SKM-1 treated with dmso at 0.1 percent for 144 hours (cell line): Measurements from ENCODE around the gene KIRREL3.

ENCODE experiments used
- DNase-seq: peaks from one replicate; lab custom pipeline; 2025; ENCODE audit not compliant: unreplicated experiment; lab: John Stamatoyannopoulos, UW

The KIRREL3 gene

DNA sequence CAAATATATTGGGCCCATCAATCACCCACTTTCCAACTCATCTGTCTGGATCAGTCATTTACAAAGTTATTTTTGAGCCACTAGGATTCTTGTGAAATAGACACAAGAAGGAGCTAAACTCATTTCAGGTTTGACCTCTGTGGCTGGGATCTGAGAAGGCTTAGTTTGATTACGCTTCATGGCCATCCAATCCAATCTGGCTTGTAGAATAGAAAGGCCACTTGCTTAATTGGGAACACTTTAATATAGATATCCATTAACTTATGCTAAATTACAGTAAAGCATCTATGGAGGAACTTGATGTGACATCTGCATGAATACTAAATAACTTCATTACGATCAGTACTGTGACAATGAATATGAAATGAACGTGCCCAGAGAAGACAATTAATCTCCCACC, 360.9 kb downstream of the KIRREL3 start:
- no peak for DNase-seq

DNA sequence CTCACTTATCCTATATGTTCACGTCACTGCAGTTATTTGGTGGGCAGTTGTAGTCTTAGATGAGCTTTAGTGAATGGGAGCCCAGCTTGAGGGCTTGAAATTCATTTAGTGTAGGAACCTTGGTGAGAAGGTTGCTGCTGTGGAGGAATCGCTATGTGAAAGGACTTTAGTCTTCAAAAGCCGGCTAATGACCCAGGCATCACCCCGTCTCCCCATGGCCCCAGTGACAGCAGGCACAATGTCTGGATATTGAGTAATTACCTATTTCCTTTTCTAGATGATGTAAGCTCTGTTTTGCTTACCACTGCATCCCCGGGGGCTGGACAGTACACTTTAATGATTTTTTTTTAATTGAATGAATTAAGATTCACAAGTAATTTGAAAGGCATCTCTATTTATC, 361.9 kb downstream of the KIRREL3 start:
- DNase-seq, result no peak

DNA sequence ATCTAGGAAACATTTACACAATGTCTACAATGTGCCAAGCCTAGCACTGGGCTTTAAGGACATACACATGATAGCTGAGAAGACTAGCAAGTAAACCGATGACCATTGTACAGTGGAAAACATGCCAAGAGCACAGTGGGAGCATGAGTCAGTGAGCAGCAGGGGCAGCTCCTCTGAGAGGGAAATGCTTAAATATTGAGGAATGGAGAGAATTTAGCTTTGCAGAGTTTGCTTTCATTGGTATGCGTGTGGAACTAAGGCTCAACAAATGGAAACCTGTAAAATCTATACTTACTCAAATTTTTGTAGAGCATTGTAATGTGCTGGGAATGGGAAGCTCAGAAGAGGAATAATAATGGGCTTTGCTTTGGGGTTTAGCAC, 362.8 kb downstream of the KIRREL3 start:
- no peak for DNase-seq

DNA sequence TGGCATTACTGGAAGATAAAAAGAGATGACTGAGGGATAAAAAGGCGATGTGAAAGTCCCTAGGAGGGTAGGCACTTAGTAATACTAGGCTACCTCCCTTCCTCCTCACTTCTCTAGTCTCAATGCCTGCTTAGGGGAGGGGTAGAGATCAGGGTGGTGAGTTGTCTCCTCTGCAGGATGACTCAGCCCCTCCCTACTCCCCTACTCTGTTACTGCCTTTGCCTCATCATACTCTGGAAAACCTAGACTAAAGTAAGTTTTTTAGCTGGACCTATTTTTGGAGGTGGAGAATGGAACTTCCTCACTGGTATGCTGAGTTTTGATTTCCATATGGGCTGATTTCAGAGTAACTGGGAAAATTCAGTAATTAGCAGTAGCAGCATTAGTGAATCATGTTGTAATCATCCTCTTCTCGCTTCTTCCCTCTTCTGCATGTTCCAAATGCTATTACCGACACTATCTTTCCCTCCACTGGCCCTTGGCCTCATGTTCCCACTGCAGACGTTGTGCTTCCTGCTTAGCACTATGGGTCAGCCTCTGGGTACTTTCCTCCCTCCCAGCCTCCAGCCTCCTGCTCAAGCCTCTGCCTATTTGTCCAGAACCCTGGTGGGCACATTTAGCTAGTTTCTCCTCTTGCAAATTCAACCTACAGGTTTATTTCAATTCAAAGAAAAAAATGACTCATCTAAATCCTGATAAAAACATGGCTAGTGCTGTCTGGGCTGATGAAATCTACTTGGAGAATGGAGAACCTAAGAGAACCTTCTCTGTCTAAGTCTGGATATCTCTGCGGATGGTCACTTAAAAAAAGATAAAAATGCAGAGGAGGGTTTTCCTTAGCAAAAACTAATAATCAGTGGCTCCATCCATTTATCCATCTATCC, 363.4 kb downstream of the KIRREL3 start:
- DNase-seq, result peak; percentile 4

DNA sequence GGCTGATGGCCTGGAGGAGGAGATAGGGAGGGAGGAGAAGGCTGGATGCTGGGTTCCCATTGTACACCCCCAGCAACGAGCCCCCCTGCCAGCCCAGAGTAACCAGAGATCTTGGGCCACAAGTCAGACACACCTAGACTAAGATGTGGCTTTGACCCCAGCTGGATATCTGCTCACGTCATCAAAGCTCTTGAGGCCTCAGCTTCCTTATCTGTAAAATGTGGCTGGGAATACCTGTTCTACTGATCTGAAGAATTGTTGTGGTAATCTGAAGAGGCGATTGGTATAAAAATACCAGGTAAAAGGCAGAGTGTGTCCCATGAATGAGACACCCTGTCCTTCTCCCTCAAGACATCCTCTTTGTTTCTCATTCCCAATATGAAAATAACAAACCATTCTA, 365.1 kb downstream of the KIRREL3 start:
- DNase-seq, result no peak

DNA sequence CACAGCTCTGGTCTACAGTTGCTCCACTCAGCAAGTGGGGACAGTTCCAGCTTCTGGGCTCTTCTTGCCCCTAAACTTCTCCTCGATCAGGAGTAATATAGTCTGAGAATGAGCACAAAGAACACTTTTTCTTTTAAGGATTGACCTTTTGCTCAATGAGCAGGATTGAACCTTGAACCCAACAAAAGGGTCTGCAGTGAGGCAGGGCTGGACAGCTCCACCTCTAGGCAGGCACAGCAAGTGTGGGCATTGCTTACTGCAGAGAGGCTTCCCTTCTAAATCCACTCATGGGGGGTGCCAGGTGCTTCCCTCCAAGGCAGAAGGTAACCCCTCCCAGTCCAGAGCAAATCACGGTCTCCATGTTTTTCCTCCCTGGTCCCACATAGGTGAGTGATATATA, 365.6 kb downstream of the KIRREL3 start:
- no peak for DNase-seq

DNA sequence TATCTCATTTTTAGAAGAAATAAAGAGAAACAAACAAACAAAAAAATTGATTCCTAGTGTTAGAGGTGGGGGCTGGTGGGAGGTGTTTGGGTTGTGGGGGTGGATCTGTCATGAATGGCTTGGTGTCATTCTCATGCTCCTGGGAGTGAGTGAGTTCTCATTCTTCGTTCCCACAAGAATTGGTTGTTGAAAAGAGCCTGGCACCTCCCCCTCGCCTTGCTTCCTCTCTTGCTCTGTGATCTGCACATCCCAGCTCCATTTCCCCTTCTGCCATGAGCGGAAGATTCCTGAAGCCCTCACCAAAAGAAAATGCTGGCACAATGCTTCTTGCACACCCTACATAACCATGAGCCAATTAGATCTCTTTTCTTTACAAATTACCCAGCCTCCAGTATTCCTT, 367.2 kb downstream of the KIRREL3 start:
- DNase-seq, result no peak

DNA sequence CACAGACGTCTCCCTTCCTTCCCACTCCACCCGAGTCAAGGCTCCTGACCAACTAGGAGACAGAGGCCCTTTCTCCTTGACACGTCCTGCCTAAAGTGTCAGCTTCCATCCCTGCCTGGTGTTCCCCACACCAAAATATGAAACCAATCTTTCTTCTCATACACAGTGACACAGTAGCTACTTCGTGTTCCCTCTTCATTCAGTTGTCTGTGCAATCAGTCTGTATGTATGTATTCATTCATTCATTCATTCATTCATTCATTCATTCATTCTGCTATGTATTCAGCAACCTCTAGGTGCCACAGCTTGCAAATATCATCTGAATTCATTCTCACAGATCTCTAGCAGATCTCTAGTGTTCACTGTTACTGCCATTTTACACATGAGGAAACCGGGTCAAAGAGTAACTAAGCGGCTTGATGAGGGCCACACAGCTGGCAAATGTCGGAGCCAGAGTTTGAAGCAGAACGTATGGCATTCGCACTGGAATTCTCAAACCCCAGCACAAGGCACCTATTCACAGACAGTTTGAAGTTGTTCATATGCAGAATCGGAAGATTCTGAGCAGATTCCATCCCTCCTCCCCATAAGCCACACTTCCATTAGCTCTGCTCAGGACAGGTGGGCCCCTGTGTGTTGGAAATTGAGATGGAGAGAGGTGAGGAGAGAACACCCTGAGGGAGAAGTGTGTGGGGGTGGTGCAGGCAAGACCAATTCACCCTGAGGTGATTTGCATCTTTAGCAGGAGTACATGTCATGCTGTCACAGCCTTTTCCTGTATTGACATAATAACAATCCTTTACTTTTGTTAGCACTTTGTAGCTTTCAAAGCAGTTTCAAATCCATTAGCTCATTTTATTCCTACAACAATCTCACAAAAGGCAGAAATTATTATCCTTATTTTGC, 369.4 kb downstream of the KIRREL3 start:
- no peak for DNase-seq

DNA sequence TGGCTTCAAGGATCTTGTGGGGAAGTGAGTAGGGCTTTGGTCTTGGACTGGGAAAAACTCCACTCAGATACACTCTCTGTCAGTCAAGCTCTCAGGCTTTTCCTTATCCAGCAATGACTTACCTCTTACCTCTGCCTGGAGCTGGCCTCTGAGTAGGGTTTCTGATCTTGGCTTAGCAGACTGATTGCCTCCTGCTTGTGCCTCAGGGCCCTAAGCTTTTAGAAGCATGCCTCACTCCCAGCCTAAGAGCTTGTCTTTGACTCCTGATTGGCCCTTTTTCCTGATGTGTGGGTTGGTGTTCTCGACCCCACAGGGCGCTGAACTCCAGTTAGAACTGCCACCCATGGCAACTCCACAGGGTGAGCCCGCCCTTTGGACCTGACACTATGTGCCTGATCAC, 370.1 kb downstream of the KIRREL3 start:
- no peak for DNase-seq

DNA sequence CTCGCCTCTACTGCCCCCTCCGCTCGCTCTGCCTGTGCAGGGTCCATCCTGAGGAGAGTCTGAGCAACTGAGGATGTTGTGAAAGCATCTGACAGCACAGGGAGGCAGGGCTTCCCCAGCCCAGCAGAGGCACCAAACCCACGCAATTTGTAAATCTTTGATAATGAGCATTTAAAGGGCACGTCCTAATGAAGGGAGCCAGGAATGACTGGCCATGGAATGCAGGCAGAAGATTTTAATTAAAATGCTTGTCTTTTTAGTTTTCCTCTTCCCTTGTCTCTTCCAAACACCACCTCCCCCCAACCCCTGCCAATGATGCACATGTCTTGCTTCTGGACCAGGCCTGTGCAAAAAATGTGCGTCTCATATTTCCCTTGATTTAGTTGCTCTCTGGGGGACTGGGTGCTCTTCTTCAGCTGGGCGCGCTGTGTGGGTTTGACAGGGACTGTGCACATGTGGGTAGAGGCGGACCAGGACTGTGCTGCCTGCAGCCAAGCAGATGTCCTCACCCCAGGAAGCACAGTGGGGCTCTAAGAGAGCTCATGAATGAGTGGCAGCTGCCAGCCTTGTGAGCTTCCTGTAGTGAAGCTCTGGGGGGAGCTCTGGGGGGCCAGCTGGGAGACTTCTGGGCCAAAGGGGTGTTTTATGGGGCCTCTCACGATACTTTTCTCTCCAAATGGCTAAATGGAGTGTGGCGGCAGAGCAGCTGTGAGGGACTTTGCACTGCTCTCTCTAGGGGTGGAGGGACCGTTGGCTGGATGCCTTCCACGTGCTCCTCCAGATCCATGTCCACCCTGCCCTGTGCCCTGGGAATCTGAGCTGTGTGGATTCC, 371.6 kb downstream of the KIRREL3 start:
- DNase-seq, result no peak

DNA sequence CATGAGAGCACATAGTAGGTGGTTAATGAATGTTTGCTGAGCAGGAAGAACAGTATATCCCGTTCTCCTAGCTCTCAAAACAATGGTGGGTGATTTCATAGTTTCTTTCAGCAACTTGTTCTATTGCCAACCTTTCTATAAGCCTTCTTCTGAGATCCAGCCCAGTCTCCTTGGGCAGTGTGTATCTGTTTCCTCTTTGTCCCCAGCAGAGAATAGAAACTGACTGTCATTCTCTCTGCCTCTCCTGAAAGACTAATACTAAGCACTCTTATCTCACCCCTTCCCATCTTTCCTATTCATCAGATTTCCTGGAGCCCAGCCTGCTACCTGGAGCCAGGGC, 372.1 kb downstream of the KIRREL3 start:
- no peak for DNase-seq

DNA sequence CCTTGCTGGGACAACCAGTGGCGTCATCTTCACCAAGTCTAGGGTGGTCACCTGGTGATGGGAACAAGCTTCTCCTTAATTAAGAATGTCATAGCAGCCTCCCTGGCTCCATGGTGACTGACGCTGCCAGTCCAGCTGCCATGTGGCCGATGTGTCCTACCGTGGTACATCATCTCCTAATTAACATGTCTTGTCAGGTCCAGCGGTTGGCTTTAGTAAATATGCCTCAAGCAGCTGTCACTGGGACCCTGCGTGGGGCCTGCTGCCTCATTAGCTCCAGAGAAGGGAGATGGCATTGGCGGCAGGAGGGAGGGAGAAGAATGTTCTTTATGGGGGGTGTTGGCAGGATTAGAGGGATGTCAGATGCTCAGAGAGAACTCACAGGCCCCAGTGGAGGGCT, 373.1 kb downstream of the KIRREL3 start:
- no peak for DNase-seq

DNA sequence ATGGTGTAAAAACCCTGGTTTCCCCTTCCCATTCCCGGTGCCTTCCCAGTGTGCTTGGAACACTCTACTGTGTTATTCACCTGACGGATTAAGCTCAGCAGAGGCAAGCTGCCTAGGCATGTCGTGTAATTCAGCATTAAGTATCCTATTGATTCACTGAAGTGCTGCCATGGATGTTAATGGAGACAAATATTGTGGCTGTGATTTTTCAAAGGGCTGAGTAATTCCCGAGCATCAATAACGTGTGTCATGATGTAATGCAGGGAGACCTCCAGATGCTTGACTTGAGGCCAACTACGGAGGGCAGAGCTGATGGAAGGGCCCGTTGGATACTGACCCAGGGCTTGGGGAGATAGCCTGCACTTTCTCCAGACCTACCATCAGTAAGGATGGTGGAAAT, 376.1 kb downstream of the KIRREL3 start:
- DNase-seq, result no peak

DNA sequence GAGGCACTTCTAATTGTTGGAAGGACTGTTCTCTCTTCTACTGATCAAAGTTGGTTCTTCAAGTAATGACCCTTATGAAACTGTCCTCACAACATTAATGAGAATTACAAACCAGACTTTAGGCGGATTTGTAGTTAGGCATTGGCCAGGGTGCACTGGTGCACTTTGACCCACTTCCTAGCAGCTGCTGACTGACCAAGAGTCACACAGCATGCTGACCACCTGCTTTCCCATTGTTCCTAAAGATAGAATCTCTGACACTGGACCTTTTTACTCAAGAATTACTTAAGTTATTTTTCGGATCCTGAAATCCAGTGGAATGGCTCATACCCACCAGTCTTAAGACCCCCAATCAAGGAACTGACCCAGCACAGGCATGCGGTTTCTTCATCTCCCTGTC, 381.1 kb downstream of the KIRREL3 start:
- no peak for DNase-seq

DNA sequence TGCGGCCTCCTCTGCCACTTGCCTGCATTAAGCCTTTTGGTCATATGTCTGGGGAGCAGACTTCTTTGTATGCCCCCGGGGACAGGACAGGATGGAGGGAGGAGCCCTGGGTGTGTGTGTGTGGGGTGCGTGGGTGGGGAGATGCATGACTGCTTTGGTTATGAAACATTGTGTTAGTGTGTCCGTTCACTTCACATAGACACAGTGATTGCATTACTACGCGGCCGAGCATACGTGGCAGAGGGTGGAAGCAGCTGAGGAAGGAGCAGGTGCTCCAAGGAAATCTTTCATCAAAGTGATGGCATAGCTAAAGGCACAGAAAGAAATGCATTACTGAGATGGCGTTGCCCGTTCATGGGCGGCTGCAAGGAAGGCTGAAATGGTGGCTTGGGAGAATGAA, 384.7 kb downstream of the KIRREL3 start:
- no peak for DNase-seq

DNA sequence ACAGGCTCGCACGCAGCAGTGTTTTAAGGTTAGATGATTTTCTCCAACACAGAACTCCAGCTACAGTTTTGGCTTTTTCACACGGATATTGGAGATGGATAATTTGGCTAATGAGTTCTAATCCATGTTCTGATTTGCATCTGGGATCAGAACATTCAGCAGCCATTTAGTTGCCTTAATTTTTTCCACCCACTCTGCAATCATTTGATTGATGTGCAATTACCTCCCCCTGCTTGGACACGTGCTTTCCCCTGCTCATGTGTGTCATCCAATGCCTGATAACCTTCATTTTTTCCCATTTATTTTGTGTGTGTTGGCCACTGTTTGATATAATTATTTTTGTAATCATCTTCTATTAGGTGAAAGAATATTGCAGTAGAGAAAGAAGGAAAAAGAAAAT, 387.3 kb downstream of the KIRREL3 start:
- DNase-seq, result no peak

DNA sequence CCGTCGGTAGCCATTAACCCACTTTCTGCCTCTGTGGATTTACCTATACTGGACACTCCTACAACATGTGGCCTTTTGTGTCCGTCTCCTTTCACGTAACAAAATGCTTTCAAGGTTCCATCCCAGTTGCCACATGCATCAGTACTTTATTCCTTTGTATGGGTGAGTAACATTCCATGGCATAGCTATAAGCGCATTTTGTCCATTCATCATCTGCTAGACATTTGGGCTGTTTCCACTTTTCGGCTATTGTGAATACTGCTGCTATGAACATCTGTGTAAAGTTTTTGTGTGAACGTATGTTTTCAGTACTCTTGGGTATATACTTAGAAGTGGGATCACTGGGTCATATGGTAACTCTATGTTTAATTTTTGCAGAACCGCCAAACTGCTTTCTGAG, 387.9 kb downstream of the KIRREL3 start:
- no peak for DNase-seq

DNA sequence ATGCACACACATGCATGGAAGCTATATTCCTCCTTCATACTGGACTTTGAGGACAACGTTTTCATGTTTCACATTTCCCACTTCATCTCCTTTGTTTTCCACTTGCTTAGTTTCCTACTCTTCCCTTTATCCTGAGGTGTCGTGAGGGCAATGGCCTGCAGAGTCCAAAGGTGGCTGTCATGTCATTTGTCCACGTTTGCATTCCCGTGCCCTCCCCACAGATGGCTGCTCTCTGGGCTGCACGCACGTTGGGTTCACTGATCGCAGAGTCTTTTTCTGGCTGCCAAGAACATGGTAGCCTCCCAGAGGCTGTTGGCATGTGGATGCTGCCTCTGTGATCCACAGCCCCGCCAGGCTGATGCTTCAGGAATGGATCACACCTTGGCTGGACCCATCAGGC, 389.1 kb downstream of the KIRREL3 start:
- DNase-seq, result no peak

DNA sequence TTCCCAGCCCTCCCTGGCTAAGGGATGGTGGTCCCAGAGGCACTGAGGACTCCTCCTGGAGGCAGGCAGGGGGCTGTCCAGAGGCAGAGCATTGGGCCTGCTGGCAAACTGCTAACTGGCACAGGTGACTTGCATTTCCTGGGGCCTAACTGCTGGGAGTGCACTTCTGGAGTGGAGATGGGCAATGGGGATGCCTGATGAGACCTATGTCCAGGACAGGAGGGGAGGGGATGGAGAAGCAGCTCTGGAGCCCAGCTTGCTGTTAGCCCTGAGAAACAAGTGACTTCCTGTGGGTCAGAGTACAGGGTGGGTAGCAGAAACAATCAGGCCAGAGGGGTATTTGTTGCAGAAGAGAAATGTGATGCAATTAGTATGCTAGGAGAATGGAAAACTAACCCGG, 391.9 kb downstream of the KIRREL3 start:
- DNase-seq, result no peak

DNA sequence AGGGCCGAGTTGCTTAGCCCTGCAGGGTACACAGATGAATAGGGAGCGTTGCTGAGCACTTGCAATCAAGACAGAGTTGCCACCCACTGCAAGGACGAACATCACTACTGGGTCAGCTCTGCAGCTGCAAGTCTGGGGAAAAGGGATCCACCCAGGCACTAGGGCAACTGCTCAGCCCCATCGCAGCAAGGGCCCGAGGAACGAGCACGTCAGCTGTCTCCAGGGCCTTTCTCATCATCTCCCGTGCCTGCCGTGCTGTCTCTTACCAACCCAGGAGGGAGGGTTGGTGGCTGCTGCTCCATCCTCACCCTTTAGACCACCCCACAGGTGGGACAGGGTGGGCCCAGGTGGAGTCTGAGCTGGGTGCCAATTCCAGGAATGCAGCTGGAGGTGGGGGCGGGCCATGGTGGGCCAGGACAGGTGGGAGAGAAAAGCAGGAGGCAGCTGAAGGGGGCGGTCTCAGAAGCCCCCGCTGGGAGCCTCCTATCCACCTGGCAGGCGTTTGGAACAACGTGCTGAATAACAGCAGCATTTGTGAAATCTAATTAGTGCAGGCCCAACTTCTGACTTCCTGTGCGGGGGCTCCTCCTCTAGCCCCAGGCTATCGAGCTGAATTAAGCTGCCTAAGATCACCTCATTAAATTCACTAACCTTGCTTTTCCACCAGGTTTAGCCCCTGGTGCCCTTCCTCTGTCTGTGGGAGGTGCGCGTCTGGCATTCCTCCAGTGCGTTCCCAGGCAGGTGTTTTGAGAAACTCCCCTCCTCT, 392.6 kb downstream of the KIRREL3 start:
- no peak for DNase-seq

DNA sequence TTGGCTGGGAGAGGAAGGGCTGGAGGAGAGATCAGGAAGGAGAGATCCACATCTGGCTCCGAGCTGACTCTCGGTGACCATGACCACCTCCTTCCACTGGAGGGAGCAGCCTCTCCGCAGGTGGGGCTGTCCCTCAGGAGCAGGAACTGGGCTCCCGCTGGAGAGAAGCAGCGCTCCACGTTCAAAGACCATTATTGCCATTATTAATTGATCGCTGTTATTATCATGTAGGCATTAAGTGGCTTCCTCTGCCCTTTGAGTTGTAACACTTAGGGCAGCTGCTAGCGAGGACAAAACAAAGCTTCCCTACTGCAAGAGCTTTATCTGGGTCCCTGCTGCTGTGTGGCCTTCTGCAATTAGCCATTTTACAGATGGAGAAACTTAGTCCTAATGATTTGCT, 393.2 kb downstream of the KIRREL3 start:
- peak; percentile 29 for DNase-seq
